Measurements from ENCODE around the gene SAFB2. TPM values are rescaled to one million over a fixed set of nuclear protein-coding genes. Genes with fewer than 3 reads are reported as not detected.

SAFB2 gene
- total and polyA plus RNA-seq, 2 of the 13 experiments (the other 11 are each of a cell fraction or from before 2014, with no cell fraction given) = 11.2 to 31.5 TPM

DNA sequence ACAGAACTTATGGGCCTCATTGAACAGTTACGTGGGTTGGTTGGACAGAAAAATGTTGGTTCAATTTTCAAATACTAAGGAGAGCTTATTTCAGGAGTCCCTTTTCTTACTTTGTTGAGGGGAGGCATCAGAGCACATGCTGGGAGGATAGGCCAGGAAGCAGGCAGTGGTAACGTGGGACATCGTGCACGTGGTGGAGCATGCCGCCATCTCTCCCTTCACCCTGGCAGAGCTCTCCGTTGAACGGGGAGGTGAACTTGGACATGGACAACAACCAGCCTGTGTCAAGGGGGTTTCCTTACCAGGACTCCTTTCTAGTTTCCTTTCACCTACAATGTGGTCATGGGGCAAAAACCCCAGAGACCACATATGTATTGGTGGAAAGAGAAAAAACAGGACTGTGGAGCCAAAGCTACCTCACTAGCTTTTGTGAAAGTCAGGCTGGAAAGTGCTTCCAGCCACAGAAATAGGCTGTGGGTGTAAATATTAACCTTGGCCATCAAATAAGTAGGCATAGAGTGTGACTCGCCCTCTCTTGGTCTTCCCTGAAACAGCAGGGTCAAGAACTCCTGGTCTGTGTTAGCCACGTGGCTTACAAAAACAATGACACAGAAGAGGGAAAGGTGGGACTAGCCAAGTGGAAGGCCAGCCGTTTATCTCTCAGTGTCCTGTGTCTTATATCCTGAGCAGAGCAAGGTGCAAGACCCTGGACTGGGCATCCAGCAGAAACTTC is 43.4 kb upstream of the SAFB2 start (continued):
- no peak for TF ChIP-seq ZNF260 (CRISPR knock-in tag; IDR thresholded peaks at IDR 0.05; ENCODE audit: borderline replicate concordance, low read depth)
- TF ChIP-seq ZNF263 (CRISPR knock-in tag; IDR thresholded peaks at IDR 0.05) = no peak
- no peak for TF ChIP-seq RFX3 (CRISPR knock-in tag; IDR thresholded peaks at IDR 0.05)
- no peak for TF ChIP-seq HOXD1 (CRISPR knock-in tag; IDR thresholded peaks at IDR 0.05)
- TF ChIP-seq, protein P1, sequence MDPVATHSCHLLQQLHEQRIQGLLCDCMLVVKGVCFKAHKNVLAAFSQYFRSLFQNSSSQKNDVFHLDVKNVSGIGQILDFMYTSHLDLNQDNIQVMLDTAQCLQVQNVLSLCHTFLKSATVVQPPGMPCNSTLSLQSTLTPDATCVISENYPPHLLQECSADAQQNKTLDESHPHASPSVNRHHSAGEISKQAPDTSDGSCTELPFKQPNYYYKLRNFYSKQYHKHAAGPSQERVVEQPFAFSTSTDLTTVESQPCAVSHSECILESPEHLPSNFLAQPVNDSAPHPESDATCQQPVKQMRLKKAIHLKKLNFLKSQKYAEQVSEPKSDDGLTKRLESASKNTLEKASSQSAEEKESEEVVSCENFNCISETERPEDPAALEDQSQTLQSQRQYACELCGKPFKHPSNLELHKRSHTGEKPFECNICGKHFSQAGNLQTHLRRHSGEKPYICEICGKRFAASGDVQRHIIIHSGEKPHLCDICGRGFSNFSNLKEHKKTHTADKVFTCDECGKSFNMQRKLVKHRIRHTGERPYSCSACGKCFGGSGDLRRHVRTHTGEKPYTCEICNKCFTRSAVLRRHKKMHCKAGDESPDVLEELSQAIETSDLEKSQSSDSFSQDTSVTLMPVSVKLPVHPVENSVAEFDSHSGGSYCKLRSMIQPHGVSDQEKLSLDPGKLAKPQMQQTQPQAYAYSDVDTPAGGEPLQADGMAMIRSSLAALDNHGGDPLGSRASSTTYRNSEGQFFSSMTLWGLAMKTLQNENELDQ (CRISPR knock-in tag; IDR thresholded peaks at IDR 0.05; ENCODE audit: borderline replicate concordance) = no peak
- TF ChIP-seq BHLHE40 (IDR thresholded peaks at IDR 0.05; ENCODE audit: low read length) = no peak
- TF ChIP-seq MAF1 (CRISPR knock-in tag; IDR thresholded peaks at IDR 0.05; ENCODE audit: borderline replicate concordance) = no peak
- no peak for TF ChIP-seq LCORL (IDR thresholded peaks at IDR 0.05)
- TF ChIP-seq LCORL (CRISPR knock-in tag; IDR thresholded peaks at IDR 0.05) = no peak
- TF ChIP-seq, protein P2, sequence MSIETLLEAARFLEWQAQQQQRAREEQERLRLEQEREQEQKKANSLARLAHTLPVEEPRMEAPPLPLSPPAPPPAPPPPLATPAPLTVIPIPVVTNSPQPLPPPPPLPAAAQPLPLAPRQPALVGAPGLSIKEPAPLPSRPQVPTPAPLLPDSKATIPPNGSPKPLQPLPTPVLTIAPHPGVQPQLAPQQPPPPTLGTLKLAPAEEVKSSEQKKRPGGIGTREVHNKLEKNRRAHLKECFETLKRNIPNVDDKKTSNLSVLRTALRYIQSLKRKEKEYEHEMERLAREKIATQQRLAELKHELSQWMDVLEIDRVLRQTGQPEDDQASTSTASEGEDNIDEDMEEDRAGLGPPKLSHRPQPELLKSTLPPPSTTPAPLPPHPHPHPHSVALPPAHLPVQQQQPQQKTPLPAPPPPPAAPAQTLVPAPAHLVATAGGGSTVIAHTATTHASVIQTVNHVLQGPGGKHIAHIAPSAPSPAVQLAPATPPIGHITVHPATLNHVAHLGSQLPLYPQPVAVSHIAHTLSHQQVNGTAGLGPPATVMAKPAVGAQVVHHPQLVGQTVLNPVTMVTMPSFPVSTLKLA (IDR thresholded peaks at IDR 0.05) = peak; percentile 74
- TF ChIP-seq GABPB1 (CRISPR knock-in tag; IDR thresholded peaks at IDR 0.05) = no peak
- no peak for TF ChIP-seq RORA (CRISPR knock-in tag; IDR thresholded peaks at IDR 0.05)
- 0 out of 2 replicates have a peak, but pooled peaks have one; percentile 17 for TF ChIP-seq MYC (CRISPR knock-in tag; IDR thresholded peaks at IDR 0.05; ENCODE audit: borderline replicate concordance)
